T-helper 17 cell (primary cell): Measurements from ENCODE around the gene ELAVL1. TPM values are rescaled to one million over a fixed set of nuclear protein-coding genes. Genes with fewer than 3 reads are reported as not detected.

Experiments
- ATAC-seq: fragments of 150-1000 bp; cut with Tn5 transposase; 2 replicates; pipeline ENCODE4 v1.10.0; 2021; ENCODE audit warnings: mild to moderate bottlenecking, moderate library complexity
- DNase-seq, 3 donors: peaks; one replicate each; pipeline versions ENCODE4 v3.0.0 to v3.0.0-alpha.2; 2020 to 2021
- H3K9me3 ChIP-seq: one replicate; pipeline ENCODE4 v1.7.0; 2013; ENCODE audit warnings: low read length, mild to moderate bottlenecking; ENCODE audit not compliant: control insufficient read depth, poor library complexity, severe bottlenecking
- H3K27ac Mint-ChIP-seq: one replicate; pipeline ENCODE4 v1.8.0; 2022; ENCODE audit warnings: mild to moderate bottlenecking, moderate library complexity, mixed read lengths
- H3K27me3 Mint-ChIP-seq: one replicate; pipeline ENCODE4 v1.8.0; 2022; ENCODE audit warnings: mixed read lengths
- H3K36me3 Mint-ChIP-seq: one replicate; pipeline ENCODE4 v1.8.0; 2022; ENCODE audit warnings: low read depth, mixed read lengths
- H3K4me1 Mint-ChIP-seq: one replicate; pipeline ENCODE4 v1.8.0; 2022; ENCODE audit warnings: mild to moderate bottlenecking, mixed read lengths
- H3K4me3 Mint-ChIP-seq: one replicate; pipeline ENCODE4 v1.8.0; 2022; ENCODE audit warnings: mild to moderate bottlenecking, moderate library complexity, mixed read lengths
- total RNA-seq, 4 donors: library from RNA in 2 of 4; stranded (reverse) in 2 of 4; gene quantifications; one replicate each; pipeline ENCODE4 v1.2.3 and lab custom pipeline; 2022 to 2026

The ELAVL1 gene
- total RNA-seq, 2 donors from 2014 or later: 37.5 to 40.7 TPM

DNA sequence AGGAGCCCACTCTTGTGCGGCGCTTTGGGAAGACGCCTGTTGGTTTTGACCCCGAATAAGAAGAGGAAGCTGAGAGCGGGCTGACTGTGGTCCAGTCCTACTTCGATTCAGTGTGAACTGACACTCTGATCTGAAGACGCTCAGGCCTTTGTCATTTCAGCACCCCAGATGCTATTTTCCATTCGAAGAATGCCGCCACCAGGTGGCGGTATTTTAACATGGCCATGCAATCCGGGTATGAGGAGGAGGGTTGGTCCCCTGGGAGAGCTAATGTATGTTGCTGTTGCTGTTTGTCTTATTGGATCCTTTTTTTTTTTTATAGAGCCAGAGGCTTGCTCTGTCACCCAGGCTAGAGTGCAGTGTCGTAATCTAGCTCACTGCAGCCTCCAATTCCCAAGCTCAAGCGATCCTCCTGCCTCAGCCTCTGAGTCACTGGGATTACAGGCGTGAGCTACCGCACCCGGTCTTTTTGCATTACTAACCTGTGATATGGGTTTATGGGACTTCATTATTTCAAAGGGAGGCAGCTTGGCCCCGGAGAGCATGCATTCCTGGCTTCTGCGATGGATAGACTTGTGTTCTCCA lies 61.2 kb downstream of the ELAVL1 start:
- H3K27ac Mint-ChIP-seq: peak overlapping the region; percentile 95
- H3K27me3 Mint-ChIP-seq: no peaks in the 10 kb centered on the region
- ATAC-seq: peak; percentile 45

DNA sequence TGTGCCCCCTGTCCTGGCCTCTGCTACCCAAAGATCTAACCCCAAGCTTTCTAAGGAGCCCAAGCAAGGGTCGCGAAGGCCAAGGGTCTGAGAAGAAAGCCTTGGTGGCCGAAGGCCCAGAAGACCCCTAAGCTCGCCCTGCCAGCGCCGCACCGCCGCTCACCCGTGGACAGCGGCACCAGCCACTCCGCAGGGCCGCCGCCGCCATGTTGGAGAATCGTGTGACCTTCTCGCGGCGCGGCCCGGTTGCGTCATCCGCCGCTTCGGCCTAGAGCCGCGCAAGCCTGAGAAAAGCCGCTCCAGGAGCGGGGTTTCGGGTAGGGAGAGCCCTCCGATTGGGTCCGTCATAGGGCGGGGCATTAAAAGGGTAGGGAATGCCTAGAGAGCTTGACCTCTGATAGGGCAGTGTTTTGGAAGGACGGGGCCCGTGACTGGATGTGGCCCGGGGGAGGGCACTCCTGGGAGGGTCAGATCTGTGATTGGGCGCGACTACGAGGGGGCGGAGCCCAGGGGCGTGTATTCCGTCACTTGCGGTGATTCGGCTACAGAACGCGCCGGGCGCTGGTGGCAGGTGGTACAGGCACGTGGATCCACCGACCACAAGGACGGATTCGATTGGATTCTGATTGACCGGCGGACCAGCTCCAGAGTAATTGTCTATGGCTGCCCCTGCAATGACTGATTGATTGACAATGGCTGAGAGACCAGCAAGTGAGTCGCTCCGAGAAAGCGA lies 61.8 kb downstream of the ELAVL1 start, which contains the start of gene TIMM44:
Gene TIMM44 (minus strand): TSS at position 223 of the 733 bp plus-strand sequence. CDS start 15 bp downstream, at position 208.
- DNase-seq: peak; percentile 96 to 97 (median 96)
- ATAC-seq: peak; percentile 97
- peaks cover 24% of the 10 kb centered on the region for H3K4me1 Mint-ChIP-seq
- H3K9me3 ChIP-seq: no peaks in the 10 kb centered on the region
- H3K27me3 Mint-ChIP-seq: no peaks in the 10 kb centered on the region
- peak within 1 kb of the TSS; percentile 94 for H3K4me3 Mint-ChIP-seq
- H3K27ac Mint-ChIP-seq: peak within 1 kb of the TSS; percentile 95
- H3K36me3 Mint-ChIP-seq: no peaks in the 10 kb centered on the region

More for the DNA sequence above, 61.2 kb downstream of the ELAVL1 start:
- peak; percentile 71 to 84 (median 74) for DNase-seq
- Mint-ChIP-seq H3K4me1 (peaks cover 21% of the 10 kb centered on the region), H3K36me3 (no peaks in the 10 kb centered on the region), H3K4me3 (peak overlapping the region; percentile 94)
- H3K9me3 ChIP-seq: no peaks in the 10 kb centered on the region

DNA sequence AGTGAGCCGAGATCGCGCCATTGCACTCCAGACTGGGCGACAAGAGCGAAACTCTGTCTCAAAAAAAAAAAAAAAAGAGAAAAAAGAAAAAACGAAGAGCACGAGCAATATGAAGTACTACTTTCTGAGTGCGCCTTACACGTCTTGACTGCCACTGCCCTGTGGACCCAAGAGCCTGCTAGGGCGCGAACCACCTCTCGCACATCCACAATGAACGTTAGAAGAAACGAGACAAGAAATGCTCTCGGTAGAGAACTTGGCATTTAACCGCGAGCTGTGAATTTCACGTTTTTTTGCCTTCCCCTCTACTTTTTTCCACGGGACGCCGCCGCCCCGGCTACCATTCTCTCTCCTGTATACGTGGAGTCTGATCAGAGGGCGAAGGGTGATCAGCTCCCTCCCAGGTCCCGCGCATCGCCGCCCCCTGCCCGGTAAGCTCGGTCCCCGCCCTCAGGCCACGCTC lies 62.4 kb downstream of the ELAVL1 start:
- H3K27ac Mint-ChIP-seq: peak overlapping the region; percentile 95
- no peaks in the 10 kb centered on the region for H3K27me3 Mint-ChIP-seq
- DNase-seq (no peak), ATAC-seq (peak; percentile 3)
- H3K36me3 Mint-ChIP-seq: no peaks in the 10 kb centered on the region
- peak overlapping the region; percentile 94 for H3K4me3 Mint-ChIP-seq
- H3K4me1 Mint-ChIP-seq: peaks cover 24% of the 10 kb centered on the region
- no peaks in the 10 kb centered on the region for H3K9me3 ChIP-seq

DNA sequence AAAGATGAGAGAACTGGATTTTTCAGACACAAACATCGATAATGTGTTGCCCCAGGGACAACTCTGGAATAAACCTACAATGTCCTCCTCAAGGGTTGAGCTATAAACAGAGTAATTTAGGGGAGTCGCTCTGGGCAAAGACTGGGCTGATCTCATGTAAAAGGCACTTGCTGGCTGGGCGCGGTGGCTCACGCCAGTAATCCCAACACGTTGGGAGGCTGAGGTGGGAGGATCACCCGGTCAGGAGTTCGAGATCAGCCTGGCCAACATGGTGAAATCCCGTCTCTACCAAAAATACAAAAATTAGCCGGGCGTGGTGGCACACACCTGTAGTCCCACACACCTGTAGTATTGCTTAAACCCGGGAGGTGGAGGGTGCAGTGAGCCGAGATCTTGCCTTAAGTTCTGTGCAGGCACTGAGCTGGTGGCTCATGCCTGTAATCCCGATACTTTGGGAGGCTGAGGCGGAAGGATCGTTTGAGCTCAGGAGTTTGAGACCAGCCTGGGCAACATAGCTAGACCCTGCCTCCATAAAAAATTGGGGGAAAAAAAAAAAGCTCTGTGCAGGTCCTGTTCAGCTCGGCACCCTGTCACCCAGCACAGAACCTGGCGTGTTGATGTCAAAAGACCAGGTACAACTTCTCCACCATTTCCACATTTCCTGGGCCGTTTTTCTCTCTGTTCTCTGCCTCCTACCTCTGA lies 63.4 kb downstream of the ELAVL1 start:
- Mint-ChIP-seq H3K4me3 (no peak overlapping the region), H3K27me3 (no peaks in the 10 kb centered on the region), H3K36me3 (no peaks in the 10 kb centered on the region), H3K27ac (no peak overlapping the region), H3K4me1 (peaks cover 26% of the 10 kb centered on the region)
- no peaks in the 10 kb centered on the region for H3K9me3 ChIP-seq
- ATAC-seq: no peak
- no peak for DNase-seq

DNA sequence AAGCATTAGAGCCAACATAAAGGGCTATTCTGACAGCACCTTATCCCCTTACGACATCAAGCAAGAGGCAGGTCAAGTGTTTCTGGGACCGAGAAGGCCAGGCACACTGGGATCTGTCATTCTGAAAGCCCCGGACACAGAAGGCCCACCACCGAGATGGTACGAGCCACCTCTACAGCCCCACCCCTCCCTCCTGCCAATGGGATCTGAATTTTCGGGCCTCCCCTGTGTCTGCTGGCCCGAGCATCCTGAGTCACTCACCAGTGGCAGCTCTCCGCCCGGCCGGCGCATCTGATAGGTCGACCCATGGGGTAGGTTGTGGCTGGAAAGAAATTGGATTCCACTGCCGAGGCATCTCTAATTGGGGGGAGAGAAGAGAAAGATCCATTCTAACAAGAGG lies 64.6 kb downstream of the ELAVL1 start:
- ATAC-seq (no peak), DNase-seq (no peak)
- no peaks in the 10 kb centered on the region for H3K9me3 ChIP-seq
- Mint-ChIP-seq H3K27me3 (no peaks in the 10 kb centered on the region), H3K27ac (no peak overlapping the region), H3K36me3 (no peaks in the 10 kb centered on the region), H3K4me1 (peaks cover 26% of the 10 kb centered on the region), H3K4me3 (no peak overlapping the region)

DNA sequence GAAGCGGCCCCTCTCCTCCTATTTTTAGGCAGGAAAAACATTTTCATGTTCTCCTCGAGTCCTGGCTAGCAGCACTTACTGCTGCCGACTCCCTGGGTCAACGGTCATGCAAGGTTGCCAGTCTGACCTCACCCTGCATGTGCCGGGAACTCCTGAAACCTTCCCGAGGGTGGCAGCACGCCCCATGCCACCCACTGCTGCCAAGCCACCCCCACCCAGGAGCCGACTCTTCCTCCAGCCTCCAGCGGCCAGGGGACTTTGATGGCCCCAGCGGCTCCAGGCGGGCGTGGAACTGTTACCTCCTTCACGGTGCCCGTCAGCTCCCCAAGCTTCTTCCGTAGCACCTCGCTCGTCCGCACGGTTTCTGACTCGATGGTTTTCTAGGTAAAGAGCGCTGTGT lies 70.7 kb downstream of the ELAVL1 start:
- no peaks in the 10 kb centered on the region for H3K36me3 Mint-ChIP-seq
- H3K27me3 Mint-ChIP-seq: no peaks in the 10 kb centered on the region
- H3K27ac Mint-ChIP-seq: no peak overlapping the region
- peaks cover 5% of the 10 kb centered on the region for H3K4me1 Mint-ChIP-seq
- no peak for DNase-seq
- H3K9me3 ChIP-seq: no peaks in the 10 kb centered on the region
- no peak overlapping the region for H3K4me3 Mint-ChIP-seq
- ATAC-seq: no peak

DNA sequence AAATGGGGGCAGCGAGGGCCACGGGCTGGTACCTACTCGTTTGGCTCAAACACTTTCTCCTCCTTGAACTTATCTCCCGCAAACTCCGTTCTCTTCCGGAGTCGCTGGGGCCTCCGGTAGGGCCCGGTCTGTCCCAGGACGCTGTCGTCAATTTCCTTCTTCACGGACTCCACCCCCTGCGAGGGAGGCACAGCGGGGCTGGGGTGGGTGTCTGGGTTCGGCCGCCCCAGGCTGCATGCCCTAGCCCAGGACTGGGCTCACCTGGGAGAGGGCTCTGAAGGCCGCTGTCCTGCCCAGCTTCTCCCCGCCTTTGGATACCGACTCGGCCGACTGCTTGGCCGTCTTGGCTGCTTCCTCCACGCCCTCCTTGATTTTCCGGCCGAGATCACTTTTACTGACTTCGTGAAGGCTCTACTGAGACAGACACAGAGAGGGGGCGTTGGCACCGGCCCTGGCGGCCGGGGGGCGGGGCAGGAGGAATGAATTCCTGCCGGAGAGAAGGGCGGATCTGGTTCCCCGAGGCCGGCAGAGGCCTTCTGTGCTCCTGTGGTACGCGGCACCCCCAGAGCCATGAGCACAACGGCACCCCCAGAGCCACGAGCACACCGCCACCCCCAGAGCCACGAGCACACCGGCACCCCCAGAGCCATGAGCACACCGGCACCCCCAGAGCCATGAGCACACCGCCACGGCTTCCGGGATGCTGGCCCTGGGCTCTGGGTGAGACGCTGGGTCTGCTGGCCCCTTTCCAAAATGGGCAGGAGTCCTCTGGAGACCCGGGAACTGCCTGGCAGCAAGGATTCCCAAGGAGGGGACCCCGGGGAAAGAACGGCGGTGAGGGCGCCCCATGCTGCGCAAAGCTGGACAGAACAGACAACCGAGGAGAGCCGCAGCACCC lies 71.4 kb downstream of the ELAVL1 start:
- no peaks in the 10 kb centered on the region for H3K9me3 ChIP-seq
- no peak for ATAC-seq
- no peak overlapping the region for H3K27ac Mint-ChIP-seq
- peaks cover 7% of the 10 kb centered on the region for H3K4me1 Mint-ChIP-seq
- H3K27me3 Mint-ChIP-seq: no peaks in the 10 kb centered on the region
- no peak overlapping the region for H3K4me3 Mint-ChIP-seq
- no peaks in the 10 kb centered on the region for H3K36me3 Mint-ChIP-seq
- DNase-seq: no peak

DNA sequence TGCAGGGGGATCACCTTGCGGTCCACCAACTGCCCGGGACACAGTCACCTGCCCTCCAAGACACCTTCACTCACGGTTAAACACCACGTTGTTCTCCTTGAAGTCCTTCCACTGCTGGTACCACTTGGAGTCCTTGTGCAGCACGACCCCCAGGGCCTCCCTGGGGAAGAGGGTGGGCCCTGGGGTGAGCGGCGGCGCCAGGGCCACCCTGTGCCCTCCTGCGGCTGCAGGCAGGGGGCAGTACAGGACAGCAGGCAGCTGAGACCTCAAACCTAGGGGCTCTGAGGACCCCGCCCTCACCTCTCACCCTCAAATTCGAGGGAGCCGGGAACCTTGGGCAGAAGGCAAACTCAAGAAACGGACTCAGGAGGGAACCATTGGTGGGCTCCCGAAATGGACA lies 72.0 kb downstream of the ELAVL1 start:
- Mint-ChIP-seq H3K36me3 (no peaks in the 10 kb centered on the region), H3K27ac (no peak overlapping the region), H3K27me3 (no peaks in the 10 kb centered on the region), H3K4me1 (peaks cover 7% of the 10 kb centered on the region), H3K4me3 (no peak overlapping the region)
- ATAC-seq (no peak), DNase-seq (no peak)
- no peaks in the 10 kb centered on the region for H3K9me3 ChIP-seq

DNA sequence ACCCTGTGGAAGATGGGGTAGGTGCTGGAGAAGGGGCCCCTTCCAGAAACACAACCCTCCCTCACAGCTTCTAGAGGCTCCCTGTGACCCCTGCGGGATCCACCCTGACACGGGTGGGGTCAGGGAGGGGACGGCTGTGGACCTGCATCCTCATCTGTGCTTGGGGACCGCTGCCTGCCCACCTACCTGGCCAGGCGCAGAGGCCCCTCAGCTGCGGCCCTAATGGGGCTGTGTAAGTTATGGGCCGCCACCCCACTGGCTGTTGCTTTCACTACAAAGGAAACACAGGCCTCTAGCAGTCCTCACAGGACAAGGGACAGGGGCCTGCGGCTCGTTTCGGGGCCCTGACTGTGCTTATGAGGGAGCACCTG lies 72.5 kb downstream of the ELAVL1 start:
- DNase-seq (no peak), ATAC-seq (no peak)
- no peaks in the 10 kb centered on the region for H3K9me3 ChIP-seq
- Mint-ChIP-seq H3K36me3 (no peaks in the 10 kb centered on the region), H3K27ac (no peak overlapping the region), H3K4me1 (peaks cover 10% of the 10 kb centered on the region), H3K4me3 (no peak overlapping the region), H3K27me3 (no peaks in the 10 kb centered on the region)

DNA sequence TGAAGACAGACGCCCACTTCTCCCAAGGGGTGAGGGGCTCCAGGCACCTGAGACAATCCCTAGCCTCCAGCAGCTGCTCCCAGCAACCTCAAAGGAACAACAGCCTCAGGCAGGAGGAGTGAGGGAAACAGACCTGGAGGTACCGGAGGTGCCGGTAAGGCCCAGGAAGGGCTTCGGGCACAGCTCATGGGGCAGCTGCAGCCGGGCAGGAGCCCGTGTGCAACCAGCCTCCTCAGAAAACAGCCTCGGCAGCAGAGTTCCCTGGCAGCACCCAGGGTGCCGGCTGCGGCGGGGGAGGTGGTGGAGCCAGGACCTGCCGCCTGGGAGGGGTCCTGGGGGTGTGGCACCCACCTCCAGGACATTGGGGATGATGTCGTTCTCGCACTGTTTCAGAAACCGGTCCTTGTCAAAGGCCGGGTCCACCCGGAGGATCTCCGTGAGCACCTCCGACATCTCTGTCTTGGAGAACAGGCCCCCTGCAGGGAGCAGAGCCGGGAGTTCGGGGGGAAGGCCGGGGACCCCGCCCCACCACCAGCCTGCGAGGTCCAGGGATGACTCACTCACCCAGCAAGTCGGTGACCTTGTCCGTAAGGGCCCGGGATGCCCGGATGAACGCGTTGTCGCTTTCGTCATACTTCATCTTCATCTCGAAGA lies 73.0 kb downstream of the ELAVL1 start:
- no peaks in the 10 kb centered on the region for H3K36me3 Mint-ChIP-seq

DNA sequence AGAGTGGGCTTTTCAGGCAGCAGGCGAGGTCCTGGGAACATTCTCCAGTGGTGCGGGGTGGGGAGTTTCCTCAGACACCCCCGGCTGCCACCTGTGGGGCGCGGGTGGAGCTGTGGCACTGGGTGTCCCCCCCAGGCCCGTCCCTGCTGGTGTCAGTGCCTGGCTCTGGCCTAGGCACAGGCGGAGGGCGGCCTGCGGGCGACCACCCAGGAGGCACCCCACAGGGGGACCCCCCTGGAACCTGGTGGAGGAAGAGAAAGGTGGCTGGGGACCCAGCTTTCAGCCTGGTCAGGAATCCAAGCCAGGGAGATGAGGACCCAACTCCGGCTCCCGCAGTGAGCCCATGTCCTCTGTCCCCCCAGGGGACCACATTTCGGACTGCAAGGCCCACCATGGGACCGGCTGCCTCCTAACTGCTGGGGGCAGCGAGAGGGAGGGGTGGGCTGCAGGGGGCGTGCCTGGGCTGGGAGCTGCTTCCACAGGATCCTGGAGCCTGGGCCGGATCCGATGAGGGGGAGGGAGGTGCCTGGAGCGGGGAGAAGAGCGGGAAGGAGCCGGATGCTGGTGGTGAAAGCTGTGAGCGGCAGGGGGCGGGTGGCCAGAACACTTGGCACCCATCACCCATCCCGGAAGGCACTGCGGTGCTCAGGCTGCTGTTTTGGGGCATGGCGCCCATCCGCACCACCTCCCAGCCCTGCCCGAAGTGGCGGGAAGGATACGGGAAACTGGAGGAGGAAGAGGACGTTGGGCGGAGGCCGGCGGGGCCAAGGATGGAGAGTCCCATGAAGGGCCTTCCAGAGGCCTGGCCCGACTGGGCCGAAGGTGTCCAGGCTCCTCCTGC lies 74.0 kb downstream of the ELAVL1 start:
- Mint-ChIP-seq H3K27ac (no peak overlapping the region), H3K4me3 (no peak overlapping the region), H3K36me3 (no peaks in the 10 kb centered on the region), H3K4me1 (peaks cover 8% of the 10 kb centered on the region), H3K27me3 (no peaks in the 10 kb centered on the region)
- no peak for DNase-seq
- no peaks in the 10 kb centered on the region for H3K9me3 ChIP-seq
- no peak for ATAC-seq

More for the DNA sequence above, 73.0 kb downstream of the ELAVL1 start:
- DNase-seq: no peak
- Mint-ChIP-seq H3K27ac (no peak overlapping the region), H3K27me3 (no peaks in the 10 kb centered on the region), H3K4me1 (peaks cover 8% of the 10 kb centered on the region), H3K4me3 (no peak overlapping the region)
- no peak for ATAC-seq
- H3K9me3 ChIP-seq: no peaks in the 10 kb centered on the region

DNA sequence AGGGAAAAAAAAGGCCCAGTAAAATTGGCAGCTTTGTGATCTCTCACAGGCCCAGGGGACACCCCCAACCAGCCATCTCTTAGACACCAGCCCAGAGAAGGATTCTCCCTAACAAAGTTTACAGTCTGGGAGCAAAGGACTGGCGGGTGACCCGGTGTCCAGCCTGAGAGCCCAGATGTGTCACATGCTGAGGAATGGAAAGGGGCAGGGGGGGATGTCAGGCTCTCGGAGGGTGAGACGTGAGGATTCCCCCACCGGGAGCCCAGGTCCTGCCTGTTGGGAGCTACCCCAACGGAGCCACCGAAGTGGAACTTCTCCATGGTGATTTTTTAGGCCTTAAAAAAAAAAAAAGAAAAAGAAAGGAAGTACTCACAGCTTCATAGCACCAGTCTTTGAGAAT lies 74.7 kb downstream of the ELAVL1 start:
- ATAC-seq (no peak), DNase-seq (no peak)
- Mint-ChIP-seq H3K4me1 (peaks cover 8% of the 10 kb centered on the region), H3K4me3 (no peak overlapping the region), H3K36me3 (no peaks in the 10 kb centered on the region), H3K27me3 (no peaks in the 10 kb centered on the region), H3K27ac (peak overlapping the region; percentile 59)
- no peaks in the 10 kb centered on the region for H3K9me3 ChIP-seq
